ENCODE measurements around the gene C19orf47.

C19orf47 gene

GRCh38 chr19:40281381-40282208 is 66.6 kb downstream of the C19orf47 start:
- H3K4me3 ChIP-seq (ENCODE audit: low read length), result no peak overlapping the region
- TF ChIP-seq ZNF274 (IDR thresholded peaks at IDR 0.05; ENCODE audit: low read depth, low read length), result no peak

- TF ChIP-seq ZNF274 (IDR thresholded peaks at IDR 0.05; ENCODE audit: low read depth, low read length), result no peak
- H3K4me3 ChIP-seq (ENCODE audit: low read length), result no peak overlapping the region
Measured at GRCh38 chr19:40280608-40281221, 67.5 kb downstream of the C19orf47 start.

- no peak overlapping the region for H3K4me3 ChIP-seq (ENCODE audit: low read length)
- no peak for TF ChIP-seq ZNF274 (IDR thresholded peaks at IDR 0.05; ENCODE audit: low read depth, low read length)
Measured at GRCh38 chr19:40279761-40280607, 68.2 kb downstream of the C19orf47 start.

- no peak for TF ChIP-seq ZNF274 (IDR thresholded peaks at IDR 0.05; ENCODE audit: low read depth, low read length)
- no peak overlapping the region; the same call in 1 of the 2 replicates for H3K4me3 ChIP-seq (ENCODE audit: low read length)
Measured at GRCh38 chr19:40279120-40279551, 69.1 kb downstream of the C19orf47 start.

- no peak for TF ChIP-seq ZNF274 (IDR thresholded peaks at IDR 0.05; ENCODE audit: low read depth, low read length)
- no peak overlapping the region; the same call in 1 of the 2 replicates for H3K4me3 ChIP-seq (ENCODE audit: low read length)
Measured at GRCh38 chr19:40278361-40279035, 69.7 kb downstream of the C19orf47 start.

GRCh38 chr19:40277356-40278059 is 70.7 kb downstream of the C19orf47 start:
- H3K4me3 ChIP-seq (ENCODE audit: low read length), result no peak overlapping the region

GRCh38 chr19:40274585-40275544 is 73.3 kb downstream of the C19orf47 start:
- no peak for TF ChIP-seq ZNF274 (IDR thresholded peaks at IDR 0.05; ENCODE audit: low read depth, low read length)
- no peak overlapping the region; the same call in 1 of the 2 replicates for H3K4me3 ChIP-seq (ENCODE audit: low read length)

More at GRCh38 chr19:40277356-40278059, 70.7 kb downstream of the C19orf47 start:
- TF ChIP-seq ZNF274 (IDR thresholded peaks at IDR 0.05; ENCODE audit: low read depth, low read length), result no peak

- no peak for TF ChIP-seq ZNF274 (IDR thresholded peaks at IDR 0.05; ENCODE audit: low read depth, low read length)
- H3K4me3 ChIP-seq (ENCODE audit: low read length), result no peak overlapping the region
Measured at GRCh38 chr19:40273469-40274360, 74.5 kb downstream of the C19orf47 start.

GRCh38 chr19:40272261-40272660 is 75.9 kb downstream of the C19orf47 start:
- no peak for TF ChIP-seq ZNF274 (IDR thresholded peaks at IDR 0.05; ENCODE audit: low read depth, low read length)
- H3K4me3 ChIP-seq (ENCODE audit: low read length), result no peak overlapping the region

- H3K4me3 ChIP-seq (ENCODE audit: low read length), result no peak overlapping the region
- TF ChIP-seq ZNF274 (IDR thresholded peaks at IDR 0.05; ENCODE audit: low read depth, low read length), result no peak
Measured at GRCh38 chr19:40271706-40272105, 76.5 kb downstream of the C19orf47 start.

GRCh38 chr19:40270362-40271089 is 77.7 kb downstream of the C19orf47 start:
- no peak for TF ChIP-seq ZNF274 (IDR thresholded peaks at IDR 0.05; ENCODE audit: low read depth, low read length)
- H3K4me3 ChIP-seq (ENCODE audit: low read length), result no peak overlapping the region

All from GM08714 (cell line).